HS-5 (cell line): ENCODE data around the gene ASH1L.
"Not testable (repeated sequence)": the region's sequence is repeated elsewhere in the genome, so short reads cannot be mapped to it uniquely, and the experiment has no call there.

Experiments used
- DNase-seq: peaks from one replicate; pipeline ENCODE4 v3.0.0-alpha.2; 2012; ENCODE audit warnings: low read depth

Gene ASH1L

DNA sequence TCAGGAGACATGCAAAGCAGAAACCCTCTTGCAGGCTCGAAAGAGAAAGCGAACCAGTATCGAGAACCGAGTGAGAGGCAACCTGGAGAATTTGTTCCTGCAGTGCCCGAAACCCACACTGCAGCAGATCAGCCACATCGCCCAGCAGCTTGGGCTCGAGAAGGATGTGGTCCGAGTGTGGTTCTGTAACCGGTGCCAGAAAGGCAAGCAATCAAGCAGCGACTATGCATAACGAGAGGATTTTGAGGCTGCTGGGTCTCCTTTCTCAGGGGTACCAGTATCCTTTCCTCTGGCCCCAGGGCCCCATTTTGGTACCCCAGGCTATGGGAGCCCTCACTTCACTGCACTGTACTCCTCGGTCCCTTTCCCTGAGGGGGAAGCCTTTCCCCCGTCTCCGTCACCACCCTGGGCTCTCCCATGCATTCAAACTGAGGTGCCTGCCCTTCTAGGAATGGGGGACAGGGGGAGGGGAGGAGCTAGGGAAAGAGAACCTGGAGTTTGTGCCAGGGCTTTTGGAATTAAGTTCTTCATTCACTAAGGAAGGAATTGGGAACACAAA, 128.7 kb downstream of the ASH1L start:
- not testable (repeated sequence) for DNase-seq

DNA sequence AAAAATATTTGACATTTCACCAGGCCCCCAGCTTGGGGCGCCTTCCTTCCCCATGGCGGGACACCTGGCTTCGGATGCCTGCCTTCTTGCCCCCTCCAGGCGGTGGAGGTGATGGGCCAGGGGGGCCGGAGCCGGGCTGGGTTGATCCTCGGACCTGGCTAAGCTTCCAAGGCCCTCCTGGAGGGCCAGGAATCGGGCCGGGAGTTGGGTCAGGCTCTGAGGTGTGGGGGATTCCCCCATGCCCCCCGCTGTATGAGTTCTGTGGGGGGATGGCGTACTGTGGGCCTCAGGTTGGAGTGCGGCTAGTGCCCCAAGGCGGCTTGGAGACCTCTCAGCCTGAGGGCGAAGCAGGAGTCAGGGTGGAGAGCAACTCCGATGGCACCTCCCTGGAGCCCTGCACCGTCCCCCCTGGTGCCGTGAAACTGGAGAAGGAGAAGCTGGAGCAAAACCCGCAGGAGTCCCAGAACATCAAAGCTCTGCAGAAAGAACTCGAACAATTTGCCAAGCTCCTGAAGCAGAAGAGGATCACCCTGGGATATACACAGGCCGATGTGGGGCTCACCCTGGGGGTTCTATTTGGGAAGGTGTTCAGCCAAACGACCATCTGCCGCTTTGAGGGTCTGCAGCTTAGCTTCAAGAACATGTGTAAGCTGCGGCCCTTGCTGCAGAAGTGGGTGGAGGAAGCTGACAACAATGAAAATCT, 129.3 kb downstream of the ASH1L start:
- not testable (repeated sequence) for DNase-seq

DNA sequence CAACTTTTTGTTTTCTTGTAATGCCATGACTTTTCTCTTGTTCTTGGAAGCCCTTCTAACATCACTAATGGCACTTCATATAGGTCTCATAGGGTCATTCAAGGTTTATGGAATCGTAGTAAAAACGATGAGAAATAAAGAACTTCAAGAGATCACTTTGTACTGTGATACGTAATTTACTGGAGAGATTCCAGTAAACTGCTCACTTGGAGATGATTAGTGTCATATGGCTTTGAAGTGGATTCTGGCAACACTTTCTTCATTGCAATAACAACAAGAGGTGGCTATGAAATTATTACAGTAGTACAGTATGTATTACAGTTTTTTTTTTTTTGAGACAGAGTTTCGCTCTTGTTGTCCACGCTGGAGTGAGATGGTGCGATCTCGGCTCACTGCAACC, 138.5 kb downstream of the ASH1L start:
- DNase-seq = no peak

DNA sequence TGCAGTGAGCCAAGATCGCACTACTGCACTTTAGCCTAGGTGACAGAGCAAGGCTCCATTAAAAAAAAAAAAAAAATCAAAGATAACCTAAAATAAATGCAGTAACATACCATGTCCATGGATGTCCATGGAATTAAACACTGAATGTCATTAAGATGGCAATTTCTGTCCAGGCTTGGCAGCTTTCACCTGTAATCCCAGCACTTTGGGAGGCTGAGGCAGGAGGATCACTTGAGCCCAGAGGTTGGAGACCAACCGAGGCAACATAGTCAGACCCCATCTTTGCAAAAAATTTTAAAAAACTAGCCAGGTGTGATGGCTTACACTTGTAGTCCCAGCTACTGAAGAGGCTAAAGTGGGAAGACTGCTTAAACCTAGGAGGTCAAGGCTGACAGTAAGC, 141.8 kb downstream of the ASH1L start:
- DNase-seq = no peak

DNA sequence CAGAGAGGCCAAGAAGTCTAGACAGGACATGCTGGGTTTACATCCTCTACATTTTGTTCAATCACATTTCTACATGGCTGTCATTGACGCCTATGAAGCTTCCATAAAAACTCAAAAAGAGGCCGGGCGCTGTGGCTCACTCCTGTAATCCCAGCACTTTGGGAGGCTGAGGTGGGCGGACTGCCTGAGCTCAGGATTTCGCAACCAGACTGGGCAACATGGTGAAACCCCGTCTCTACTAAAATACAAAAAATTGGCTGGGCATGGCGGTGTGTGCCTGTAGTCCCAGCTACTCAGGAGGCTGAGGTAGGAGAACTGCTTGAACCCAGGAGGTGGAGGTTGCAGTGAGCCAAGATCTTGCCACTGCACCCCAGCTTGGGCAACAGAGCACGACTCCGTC, 150.8 kb downstream of the ASH1L start:
- not testable (repeated sequence) for DNase-seq

DNA sequence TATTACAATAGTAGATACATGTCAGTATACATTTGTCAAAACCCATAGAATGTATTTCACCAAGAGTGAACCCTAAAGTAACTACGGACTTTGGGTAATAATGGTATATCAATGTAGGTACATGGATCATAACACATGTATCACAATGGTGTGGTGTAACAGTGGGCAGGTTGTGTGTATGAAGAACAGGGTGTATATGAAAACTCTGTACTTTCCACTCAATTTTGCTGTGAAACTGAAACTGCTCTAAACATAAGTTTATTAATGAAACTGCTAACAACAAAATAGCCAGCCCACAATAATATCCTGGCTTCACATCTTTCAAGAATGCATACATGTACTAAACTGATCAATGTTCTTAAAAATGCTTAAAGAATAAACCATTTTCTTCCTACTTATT, 151.7 kb downstream of the ASH1L start:
- no peak for DNase-seq

DNA sequence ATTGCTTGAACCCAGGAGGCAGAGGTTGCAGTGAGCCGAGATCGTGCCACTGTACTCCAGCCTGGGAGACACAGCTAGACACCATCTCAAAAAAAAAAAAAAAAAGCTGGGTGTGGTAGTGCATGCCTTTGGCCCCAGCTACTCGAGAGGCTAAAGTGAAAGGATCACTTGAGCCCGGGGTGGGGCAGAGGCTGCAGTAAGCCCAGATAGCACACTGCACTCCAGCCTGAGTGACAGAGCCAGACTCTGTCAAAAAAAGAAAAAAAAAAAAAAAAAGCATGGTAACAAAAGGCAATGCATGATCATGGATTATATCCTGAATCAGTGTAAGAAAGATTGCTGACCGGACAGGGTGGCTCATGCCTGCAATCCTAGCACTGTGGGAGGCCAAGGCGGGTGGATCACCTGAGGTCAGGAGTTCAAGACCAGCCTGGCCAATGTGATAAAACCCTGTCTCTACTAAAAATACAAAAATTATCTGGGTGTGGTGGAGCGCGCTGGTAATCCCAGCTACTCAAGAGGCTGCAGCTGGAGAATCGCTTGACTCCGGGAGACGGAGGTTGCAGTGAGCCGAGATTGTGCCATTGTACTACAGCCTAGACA, 165.6 kb downstream of the ASH1L start:
- no peak for DNase-seq

DNA sequence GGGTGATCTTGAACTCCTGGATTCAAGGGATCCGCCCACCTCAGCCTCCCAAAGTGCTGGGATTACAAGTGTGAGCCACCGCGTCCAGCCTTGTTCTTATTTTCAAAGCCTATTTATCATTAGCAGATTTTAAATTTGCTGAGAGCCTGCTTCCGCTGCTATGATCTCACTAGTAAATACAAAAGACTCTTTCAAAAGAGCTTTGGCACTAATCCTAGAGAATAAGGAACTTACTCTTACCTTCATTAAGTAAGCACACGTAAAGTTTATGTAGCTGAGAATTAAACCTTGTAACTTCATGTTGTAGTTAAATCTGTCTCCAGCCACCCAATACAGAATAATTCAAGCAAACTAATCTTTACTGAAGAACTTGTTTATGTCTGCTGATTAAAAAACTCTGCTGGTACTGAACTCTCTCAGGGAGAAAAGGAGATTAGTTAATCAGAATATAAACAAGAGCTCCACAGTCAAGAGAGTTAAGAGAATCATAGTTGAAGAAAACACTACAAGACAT, 169.6 kb downstream of the ASH1L start:
- no peak for DNase-seq

DNA sequence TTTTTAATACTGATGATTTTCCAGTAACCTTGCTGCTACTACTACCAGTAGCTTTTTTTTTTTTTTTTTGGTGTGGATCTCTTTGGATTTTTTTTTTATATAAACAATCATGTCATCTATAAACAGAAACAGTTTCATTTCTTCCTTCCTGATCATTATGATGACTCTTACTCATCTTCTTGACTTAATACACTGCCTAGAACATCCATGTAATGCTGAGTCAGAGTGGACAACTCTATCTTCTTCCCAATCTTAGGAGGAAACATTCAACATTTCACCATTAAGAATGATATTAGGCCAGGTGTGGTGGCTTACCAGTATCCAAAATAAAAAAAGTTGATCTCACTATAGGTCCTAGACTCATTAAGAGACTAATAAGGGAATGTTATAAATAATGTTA, 172.8 kb downstream of the ASH1L start:
- DNase-seq = no peak

DNA sequence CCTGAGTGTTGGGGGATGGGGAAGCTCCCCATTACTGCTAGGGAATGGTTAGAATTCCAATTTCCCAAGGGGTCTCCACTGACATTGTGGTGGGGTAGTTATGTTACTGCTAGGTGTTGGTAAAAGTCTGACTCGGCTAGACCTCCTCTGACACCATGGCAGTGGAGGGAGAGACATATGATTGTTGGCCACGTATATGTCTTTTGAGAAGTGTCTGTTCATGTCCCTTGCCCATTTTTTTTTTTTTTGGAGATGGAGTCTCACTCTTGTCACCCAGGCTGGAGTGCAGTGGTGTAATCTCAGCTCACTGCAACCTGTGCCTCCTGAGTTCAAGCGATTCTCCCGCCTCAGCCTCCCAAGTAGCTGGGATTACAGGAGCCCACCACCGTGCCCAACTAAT, 176.8 kb downstream of the ASH1L start:
- DNase-seq = not testable (repeated sequence)

DNA sequence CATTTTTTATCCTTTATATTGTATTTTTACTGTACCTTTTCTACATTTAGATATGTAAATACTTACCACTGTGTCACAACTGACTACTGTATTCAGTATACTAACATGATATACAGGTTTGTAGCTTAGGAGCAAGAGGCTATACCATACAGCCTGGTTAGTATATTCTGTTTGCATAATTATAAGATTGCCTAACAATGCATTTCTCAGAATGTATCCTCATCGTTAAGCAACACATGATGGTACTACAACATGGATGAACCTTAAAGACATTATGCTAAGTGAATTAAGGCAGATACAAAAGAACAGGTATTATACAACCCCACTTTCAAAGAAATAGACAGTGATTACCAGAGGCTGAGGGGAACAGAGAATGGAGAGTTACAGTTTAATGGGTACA, 179.2 kb downstream of the ASH1L start:
- no peak for DNase-seq

DNA sequence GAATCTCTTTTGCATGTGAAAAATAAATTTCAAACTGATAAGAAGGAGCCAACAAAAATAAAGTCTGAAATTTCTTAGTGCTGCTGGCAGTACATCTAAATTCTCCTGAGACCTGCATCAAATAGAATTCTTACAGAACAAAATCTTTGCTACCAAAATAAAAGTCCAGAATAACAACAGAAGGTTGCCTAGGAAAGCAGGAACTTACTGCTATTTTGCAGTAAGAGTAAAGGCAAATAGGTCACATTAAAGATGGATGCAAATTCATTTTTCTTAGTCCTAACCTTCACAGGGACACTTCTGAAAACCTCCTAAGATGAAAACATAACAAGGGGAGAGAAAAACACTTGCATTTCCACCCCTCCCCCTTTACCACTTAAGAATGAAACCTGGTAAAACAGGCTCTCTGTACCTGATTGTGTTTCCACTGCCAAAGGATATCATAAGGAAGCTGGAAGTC, 182.9 kb downstream of the ASH1L start:
- no peak for DNase-seq

DNA sequence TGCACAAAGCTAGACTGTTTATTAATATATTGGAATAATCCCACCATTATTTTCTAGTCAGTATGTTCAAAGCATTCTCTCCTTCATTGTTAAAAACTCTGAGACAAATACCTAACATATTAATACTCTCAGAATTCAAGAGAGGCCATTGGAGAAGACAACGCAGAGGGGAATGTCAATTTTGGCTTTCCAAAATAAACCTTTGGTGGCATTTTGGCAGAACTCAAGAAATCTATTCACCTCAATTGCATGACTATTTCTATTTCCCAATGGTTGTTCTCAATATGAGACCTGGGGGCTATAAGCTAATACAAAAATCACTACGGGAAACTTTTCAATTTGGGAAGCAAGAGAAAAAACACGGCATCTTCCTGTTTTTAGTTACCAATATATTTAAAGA, 183.4 kb downstream of the ASH1L start:
- no peak for DNase-seq

DNA sequence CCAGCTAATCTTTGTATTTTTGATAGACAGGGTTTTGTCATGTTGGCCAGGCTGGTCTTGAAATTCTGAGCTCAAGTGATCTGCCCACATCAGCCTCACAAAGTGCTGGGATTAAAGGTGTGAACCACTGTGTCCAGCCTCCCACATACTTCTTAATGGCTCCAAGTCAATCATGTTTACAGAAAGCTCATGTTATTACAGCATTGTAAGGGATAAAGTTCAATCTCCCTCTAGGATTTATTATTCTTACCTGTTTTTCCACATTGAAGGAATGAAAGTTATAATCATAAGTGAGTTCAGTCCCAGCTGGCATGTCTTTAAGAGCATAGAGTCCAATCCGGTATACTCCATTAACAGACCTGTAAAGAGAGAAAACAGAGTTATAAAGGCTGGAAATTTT, 202.6 kb downstream of the ASH1L start:
- no peak for DNase-seq

DNA sequence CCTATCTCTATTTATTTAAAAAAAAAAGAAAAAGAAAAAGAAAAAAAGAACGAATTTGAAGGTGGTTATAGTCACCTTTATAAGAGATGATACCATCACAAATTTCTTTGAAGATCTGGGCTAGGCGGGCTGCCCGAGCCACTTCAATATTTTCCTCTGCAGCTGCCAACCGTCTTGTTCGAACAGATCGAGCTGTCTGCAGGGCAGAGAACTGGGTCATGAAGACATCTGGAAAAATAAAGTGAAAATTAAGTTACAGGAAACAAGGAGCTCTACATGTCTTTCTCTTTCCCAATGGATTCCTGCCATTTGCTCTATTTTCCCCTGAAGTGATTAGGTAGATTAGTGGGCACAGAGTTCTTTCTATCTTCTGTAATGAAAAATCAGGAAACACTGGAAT, 210.0 kb downstream of the ASH1L start:
- no peak for DNase-seq

DNA sequence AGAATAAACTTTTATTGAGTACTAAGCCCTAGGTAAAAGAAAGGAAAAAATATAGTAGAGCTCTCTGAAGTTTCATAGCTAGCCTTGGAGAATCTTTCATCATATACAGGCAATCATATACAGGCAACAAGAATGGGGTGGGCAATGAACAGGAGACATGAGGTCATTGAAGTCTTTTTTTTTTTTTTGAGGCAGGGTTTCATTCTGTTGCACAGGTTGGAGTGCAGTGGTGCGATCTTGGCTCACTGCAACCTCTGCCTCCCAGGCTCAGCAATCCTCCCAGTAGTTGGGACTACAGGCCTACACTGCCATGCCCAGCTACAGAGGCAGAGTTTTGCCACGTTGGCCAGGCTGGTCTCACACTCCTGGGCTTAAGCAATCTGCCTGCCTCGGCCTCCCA, 219.8 kb downstream of the ASH1L start:
- DNase-seq = no peak

DNA sequence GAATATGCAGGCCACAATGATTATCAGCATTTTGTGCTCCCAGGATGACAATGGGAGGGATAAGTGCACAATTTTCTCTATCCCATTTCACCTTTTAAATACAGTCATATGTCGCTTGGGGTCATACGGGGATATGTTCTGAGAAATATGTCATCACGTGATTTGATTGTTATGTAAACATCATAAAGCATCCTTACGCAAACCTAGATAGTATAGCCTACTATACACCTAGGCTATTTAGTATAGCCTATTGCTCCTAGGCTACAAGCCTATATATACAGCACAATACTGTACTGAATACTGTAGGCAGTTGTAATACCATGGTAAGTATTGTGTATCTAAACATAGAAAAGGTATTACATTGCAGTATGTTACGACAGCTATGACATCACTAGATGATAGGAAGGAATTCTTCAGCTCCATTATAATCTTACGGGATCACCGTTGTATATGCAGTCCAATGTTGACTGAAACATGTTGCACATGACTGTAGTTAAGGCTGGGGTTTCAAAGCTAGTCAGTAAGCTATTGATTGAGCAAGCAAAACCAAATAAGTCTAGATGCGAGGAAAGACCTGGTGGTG, 223.0 kb downstream of the ASH1L start:
- no peak for DNase-seq

DNA sequence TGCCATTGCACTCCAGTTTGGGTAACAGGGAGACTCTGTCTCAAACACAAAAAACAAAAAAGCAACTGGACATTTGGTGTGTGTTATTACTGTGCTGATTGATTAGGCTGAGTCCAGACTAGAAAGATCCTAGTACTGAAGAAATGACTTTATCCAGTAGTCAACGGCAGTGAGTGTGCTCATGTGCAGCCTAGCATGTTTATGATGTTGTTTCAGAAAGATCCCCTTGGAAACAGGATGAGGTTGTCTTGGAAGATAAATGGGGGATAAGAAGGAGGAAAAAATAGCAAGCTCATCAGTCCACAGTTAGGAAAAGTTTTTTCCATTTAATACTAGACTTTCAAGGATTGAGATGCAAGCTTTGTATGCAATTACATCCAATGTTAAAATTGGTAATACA, 227.6 kb downstream of the ASH1L start:
- DNase-seq = no peak

DNA sequence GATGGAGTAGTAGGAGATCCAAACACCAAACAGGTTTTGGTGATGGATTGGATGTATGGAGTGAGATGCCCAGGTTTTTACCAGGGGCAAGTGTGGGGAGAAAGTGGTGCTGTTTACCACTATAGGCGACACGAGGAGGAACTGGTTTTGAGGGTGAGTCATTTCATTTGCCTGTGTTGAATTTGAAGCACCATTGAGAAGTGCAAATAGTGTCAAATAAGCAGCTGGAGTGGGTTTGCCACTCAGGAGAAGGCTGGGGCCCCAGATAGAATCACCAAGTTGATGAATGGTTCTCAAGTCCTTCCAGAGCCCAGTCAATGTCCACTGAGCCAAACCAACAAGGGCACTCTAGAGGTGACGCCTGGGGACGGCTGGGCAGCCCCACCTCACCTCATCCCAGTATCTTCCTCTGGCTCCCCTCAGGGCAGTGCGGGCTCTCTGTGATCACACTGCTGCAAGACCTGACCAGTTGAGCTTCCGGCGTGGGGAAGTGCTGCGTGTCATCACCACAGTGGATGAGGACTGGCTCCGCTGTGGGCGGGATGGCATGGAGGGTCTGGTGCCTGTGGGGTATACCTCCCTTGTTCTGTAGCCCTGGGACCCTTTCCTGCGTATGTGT, 232.5 kb downstream of the ASH1L start:
- no peak for DNase-seq

DNA sequence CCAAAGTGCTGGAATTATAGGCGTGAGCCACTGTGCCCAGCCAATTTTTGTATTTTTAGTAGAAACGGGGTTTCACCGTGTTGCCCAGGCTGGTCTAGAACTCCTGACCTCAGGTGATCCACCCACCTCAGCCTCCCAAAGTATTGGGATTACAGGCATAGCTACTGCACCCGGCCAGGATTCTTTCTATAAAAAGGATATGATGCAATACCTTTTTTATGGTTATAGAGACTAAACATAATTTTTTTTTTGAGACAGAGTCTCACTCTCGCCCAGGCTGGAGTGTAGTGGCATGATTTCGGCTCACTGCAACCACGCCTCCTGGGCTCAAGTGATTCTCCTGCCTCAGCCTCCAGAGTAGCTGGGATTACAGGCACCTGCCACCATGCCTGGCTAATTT, 233.7 kb downstream of the ASH1L start:
- not testable (repeated sequence) for DNase-seq

DNA sequence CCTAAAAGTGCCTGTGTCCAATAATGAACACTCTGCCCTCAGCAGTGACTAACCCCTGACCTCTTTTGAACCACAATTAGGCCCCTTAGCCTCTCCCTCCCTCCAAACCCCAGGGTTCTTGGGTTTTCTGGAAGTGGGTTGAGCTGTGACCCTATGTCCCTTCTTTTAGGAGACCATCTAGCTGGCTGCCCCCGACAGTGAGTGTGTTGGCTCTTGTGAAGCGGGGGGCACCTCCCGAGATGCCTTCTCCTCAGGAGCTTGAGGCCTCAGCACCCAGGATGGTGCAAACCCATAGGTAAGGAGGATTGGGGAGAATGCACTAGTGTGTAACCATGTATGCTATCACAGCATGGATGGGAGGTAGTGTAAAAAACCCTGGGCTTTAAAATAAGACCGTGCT, 234.6 kb downstream of the ASH1L start:
- no peak for DNase-seq

DNA sequence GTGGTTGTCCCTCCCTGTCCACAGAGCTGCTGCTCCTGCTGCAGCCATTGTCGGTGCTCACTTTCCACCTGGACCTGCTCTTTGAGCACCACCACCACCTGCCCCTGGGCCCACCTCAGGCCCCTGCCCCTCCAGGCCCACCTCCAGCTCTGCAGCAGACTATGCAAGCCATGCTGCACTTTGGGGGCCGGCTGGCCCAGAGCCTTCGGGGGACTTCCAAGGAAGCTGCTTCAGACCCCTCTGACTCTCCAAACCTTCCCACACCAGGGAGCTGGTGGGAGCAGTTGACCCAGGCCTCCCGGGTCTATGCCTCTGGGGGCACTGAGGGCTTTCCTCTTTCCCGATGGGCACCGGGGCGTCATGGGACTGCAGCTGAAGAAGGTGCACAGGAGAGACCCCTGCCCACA, 236.0 kb downstream of the ASH1L start:
- no peak for DNase-seq
